ENCODE results near the gene CLCA1. TPM values are rescaled to one million over a fixed set of nuclear protein-coding genes. Genes with fewer than 3 reads are reported as not detected.

Gene CLCA1
- total RNA-seq, 1 donor from 2014 or later, result 0.05 TPM

DNA sequence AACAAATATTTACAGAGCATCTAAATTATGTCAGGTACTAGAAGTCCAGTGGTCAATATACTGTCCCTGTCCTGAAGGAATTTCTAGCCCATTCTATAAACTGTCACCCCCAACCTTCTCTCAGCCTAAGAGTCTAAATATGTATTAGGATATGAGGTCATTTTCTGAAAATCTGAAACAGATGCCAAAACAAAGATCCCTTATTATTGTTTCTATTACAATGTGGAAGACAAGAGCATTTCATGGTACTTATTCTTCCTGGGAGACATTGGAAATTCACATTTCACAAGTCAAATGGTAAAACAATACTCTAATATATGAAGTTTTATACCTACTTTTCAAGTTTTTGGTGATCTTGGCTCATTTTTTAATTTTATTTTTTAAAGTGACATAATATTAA lies 2.6 kb downstream of the CLCA1 start:
- Histone ChIP-seq H3K27me3 (ENCODE audit: low read depth) (no peaks in the 10 kb centered on the region), H3K36me3 (no peaks in the 10 kb centered on the region), H3K9me3 (replicated peaks) (no peaks in the 10 kb centered on the region), H3K4me1 (no peaks in the 10 kb centered on the region), H3K4me3 (no peak overlapping the region), H3K27ac (replicated peaks) (no peak overlapping the region)
- DNase-seq, result no peak
- intact Hi-C loops (cut with micrococcal nuclease), result no loop called here
- TF ChIP-seq, protein P1, sequence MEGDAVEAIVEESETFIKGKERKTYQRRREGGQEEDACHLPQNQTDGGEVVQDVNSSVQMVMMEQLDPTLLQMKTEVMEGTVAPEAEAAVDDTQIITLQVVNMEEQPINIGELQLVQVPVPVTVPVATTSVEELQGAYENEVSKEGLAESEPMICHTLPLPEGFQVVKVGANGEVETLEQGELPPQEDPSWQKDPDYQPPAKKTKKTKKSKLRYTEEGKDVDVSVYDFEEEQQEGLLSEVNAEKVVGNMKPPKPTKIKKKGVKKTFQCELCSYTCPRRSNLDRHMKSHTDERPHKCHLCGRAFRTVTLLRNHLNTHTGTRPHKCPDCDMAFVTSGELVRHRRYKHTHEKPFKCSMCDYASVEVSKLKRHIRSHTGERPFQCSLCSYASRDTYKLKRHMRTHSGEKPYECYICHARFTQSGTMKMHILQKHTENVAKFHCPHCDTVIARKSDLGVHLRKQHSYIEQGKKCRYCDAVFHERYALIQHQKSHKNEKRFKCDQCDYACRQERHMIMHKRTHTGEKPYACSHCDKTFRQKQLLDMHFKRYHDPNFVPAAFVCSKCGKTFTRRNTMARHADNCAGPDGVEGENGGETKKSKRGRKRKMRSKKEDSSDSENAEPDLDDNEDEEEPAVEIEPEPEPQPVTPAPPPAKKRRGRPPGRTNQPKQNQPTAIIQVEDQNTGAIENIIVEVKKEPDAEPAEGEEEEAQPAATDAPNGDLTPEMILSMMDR (IDR thresholded peaks at IDR 0.05; ENCODE audit: borderline replicate concordance), result no peak

DNA sequence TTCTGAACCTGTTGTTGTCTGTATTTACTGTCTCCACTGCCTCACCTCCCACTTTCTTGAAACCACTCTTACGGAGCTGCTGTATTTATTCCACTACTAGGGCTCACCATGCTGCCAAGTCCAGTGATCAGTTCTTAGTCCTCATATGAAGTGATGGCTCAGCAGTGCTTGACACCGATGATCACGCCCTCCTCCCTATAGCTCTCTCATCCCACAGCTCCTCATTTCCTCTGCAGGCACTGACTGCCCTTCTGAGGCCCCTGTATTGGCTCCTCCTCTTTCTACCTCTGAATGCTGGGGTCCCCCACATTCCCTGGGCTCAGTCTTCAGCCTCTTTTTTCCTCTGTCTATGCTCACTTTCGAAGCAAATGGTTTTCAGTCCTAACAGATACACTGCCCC lies 3.4 kb downstream of the CLCA1 start:
- DNase-seq, result no peak
- Histone ChIP-seq H3K27me3 (ENCODE audit: low read depth) (no peaks in the 10 kb centered on the region), H3K4me1 (no peaks in the 10 kb centered on the region), H3K36me3 (no peaks in the 10 kb centered on the region), H3K27ac (replicated peaks) (no peak overlapping the region), H3K9me3 (replicated peaks) (no peaks in the 10 kb centered on the region), H3K4me3 (no peak overlapping the region)
- TF ChIP-seq, protein P1 (IDR thresholded peaks at IDR 0.05; ENCODE audit: borderline replicate concordance), result no peak
- intact Hi-C loops (cut with micrococcal nuclease), result no loop called here

DNA sequence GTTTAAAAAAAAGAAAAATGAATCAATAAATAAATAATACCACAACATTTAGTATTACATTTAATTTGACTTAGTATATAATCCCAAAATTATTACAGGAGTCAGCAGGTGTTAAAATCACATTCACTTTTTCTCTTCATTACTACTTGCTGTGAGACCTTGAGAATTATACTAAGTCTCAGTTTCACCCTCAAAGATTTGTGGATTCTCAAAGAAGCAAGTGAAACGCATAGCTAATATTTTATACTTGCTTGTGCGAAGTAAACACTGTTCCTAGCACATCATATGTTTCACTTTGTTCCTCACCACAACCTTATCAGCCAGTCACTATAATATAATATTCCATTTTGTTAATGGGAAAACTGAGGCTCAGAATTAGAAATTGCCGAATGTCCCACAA lies 4.0 kb downstream of the CLCA1 start:
- H3K4me3 ChIP-seq, result no peak overlapping the region
- TF ChIP-seq, protein P1 (IDR thresholded peaks at IDR 0.05; ENCODE audit: borderline replicate concordance), result no peak
- intact Hi-C loops (cut with micrococcal nuclease), result no loop called here
- no peak for DNase-seq
- H3K9me3 ChIP-seq (replicated peaks), result no peaks in the 10 kb centered on the region
- no peaks in the 10 kb centered on the region for H3K27me3 ChIP-seq (ENCODE audit: low read depth)
- H3K27ac ChIP-seq (replicated peaks), result no peak overlapping the region
- no peaks in the 10 kb centered on the region for H3K4me1 ChIP-seq
- no peaks in the 10 kb centered on the region for H3K36me3 ChIP-seq

DNA sequence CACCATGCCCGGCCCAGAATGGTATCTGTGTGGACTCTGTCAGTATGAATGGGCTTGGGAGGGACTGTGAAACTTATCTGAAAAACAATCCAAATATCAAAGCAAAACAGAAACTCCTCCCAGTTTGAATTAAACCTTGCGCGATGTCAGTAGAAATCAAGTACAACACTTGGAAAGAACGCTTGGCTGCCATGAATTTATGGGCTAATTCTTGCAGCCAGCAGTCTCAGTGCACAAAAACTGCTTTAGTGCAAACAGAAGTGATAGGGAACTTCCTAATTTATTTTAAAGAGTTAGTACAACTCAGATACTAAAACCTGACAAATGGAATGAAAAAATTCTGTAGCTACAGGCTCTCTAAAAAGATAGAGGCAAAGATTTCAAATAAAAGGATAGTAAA lies 8.5 kb downstream of the CLCA1 start:
- Histone ChIP-seq H3K4me3 (no peak overlapping the region), H3K9me3 (replicated peaks) (no peaks in the 10 kb centered on the region), H3K36me3 (no peaks in the 10 kb centered on the region), H3K4me1 (no peaks in the 10 kb centered on the region), H3K27ac (replicated peaks) (peak overlapping the region; percentile 57), H3K27me3 (ENCODE audit: low read depth) (no peaks in the 10 kb centered on the region)
- DNase-seq, result no peak
- TF ChIP-seq, protein P1 (IDR thresholded peaks at IDR 0.05; ENCODE audit: borderline replicate concordance), result no peak
- intact Hi-C loops (cut with micrococcal nuclease), result no loop called here

DNA sequence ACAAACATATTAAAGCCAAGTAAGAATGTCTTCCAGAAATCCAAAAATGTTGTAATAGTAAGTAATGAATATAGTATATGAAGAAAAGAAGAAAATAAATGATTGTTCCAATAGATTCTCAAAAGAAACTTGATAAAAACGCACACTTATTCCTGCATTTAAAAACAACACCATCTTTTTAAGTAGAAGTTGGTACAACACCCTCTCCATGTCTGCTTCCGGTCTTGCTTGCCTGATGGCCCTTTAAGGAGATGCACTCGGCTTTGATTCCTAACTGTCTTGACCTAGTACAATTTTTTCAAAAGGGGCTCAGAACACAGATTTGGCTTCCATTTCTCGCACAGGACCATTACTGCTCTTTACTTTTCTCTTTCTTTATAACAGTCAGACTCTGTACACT lies 9.0 kb downstream of the CLCA1 start:
- Histone ChIP-seq H3K27ac (replicated peaks) (peak overlapping the region; percentile 57), H3K4me1 (no peaks in the 10 kb centered on the region), H3K36me3 (no peaks in the 10 kb centered on the region), H3K27me3 (ENCODE audit: low read depth) (no peaks in the 10 kb centered on the region), H3K9me3 (replicated peaks) (no peaks in the 10 kb centered on the region), H3K4me3 (no peak overlapping the region)
- TF ChIP-seq, protein P1 (IDR thresholded peaks at IDR 0.05; ENCODE audit: borderline replicate concordance), result no peak
- no peak for DNase-seq
- intact Hi-C loops (cut with micrococcal nuclease), result no loop called here

All from left ventricle myocardium inferior (tissue), 1 donor.